Measurements from ENCODE around the gene CDHR2. TPM values are rescaled to one million over a fixed set of nuclear protein-coding genes. Genes with fewer than 3 reads are reported as not detected.

CDHR2 gene
- total and polyA plus RNA-seq, 2 of the 13 experiments (the other 11 are each of a cell fraction or from before 2014, with no cell fraction given): 17.9 to 20.9 TPM

GRCh38 chr5:176500511-176500910 is 48.6 kb upstream of the CDHR2 start:
- H3K27me3 ChIP-seq (ENCODE audit: control insufficient read depth in 1 of 2, insufficient read depth in 2 of 2, low read length in 2 of 2): no peaks in the 10 kb centered on the region
- peaks cover 19 to 76% of the 10 kb centered on the region in 2 experiments for H3K36me3 ChIP-seq (replicated peaks in 1 of 2; ENCODE audit: control insufficient read depth in 1 of 2, insufficient read depth in 2 of 2, low read length in 2 of 2)
- H3K9me3 ChIP-seq (ENCODE audit: low read length): no peaks in the 10 kb centered on the region
- ChIA-PET POLR2A (interaction anchor here (1.0 kb wide), 1 partner anchor 18 kb away, joined by 3 read pairs; no protein-coding TSS in a partner anchor), CTCF (ENCODE audit: low intra/inter-chr PET ratio, low total read pairs) (no interaction called here)
- FAIRE-seq (no peak), DNase-seq (ENCODE audit: low spot score) (no peak), ATAC-seq (no peak)
- no peaks in the 10 kb centered on the region for H3K79me2 ChIP-seq (ENCODE audit: insufficient read depth, low read length)
- 98% methylated on average over 3 of the region's 3 CpGs for WGBS (ENCODE audit: low lambda C conversion rate)
- intact Hi-C loops (cut with micrococcal nuclease; ENCODE audit: unreplicated experiment): no loop called here
- no peaks in the 10 kb centered on the region for H3K4me1 ChIP-seq (ENCODE audit: insufficient read depth, low read length)
- TF ChIP-seq JUN (CRISPR knock-in tag; IDR thresholded peaks at IDR 0.05) (no peak), ZNF629 (CRISPR knock-in tag; conservative IDR thresholded peaks at IDR 0.05) (peak; percentile 66)
- no peaks in the 10 kb centered on the region for H4K20me1 ChIP-seq (ENCODE audit: insufficient read depth, low read length)
- H3K27ac ChIP-seq (ENCODE audit: extremely low read length, insufficient read depth, low read length): no peak overlapping the region
- in situ Hi-C loops (cut with HindIII; ENCODE audit: extremely low pct_ligation_motif_present, low pct_unique_long_range_greater_than_20kb): no loop called here
- no peak overlapping the region for H2AFZ ChIP-seq (ENCODE audit: low read length)
- BruUV-seq (replicated peaks): no TSS peak
- H3K4me3 ChIP-seq (replicated peaks in 1 of 3; ENCODE audit: insufficient read depth in 1 of 3, low read depth in 2 of 3, low read length in 3 of 3): no peak overlapping the region
- H3K9ac ChIP-seq (ENCODE audit: insufficient read depth, low read depth, low read length): no peak overlapping the region
- no peak overlapping the region for H3K4me2 ChIP-seq (ENCODE audit: low read depth, low read length)

DNA sequence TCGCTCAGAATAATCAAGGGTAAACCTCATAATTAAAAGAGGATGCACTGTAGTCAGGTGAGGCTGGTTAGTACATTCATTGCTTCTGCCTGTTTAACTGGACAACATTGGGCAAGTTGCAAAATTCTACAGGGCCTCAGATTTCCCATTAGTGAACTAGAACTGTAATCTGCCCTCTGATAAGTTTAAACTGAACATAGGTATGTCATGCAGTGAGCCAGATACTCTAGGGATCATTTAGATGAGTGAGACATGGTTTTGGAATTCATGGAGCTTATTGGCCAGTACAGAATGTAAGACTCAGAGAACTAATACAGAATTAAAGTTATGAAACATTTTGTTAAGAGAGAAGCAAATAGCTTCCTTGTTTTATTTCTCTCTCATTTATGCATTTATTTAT is 47.8 kb upstream of the CDHR2 start:
- no peak overlapping the region for H3K27ac ChIP-seq (ENCODE audit: extremely low read length, insufficient read depth, low read length)
- ChIA-PET CTCF (ENCODE audit: low intra/inter-chr PET ratio, low total read pairs) (no interaction called here), POLR2A (no interaction called here)
- no peaks in the 10 kb centered on the region for H4K20me1 ChIP-seq (ENCODE audit: insufficient read depth, low read length)
- DNase-seq (ENCODE audit: low spot score) (no peak), FAIRE-seq (no peak), ATAC-seq (no peak)
- H3K4me1 ChIP-seq (ENCODE audit: insufficient read depth, low read length): no peaks in the 10 kb centered on the region
- in situ Hi-C loops (cut with HindIII; ENCODE audit: extremely low pct_ligation_motif_present, low pct_unique_long_range_greater_than_20kb): no loop called here
- no TSS peak for BruUV-seq (replicated peaks)
- H2AFZ ChIP-seq (ENCODE audit: low read length): no peak overlapping the region
- WGBS (ENCODE audit: low lambda C conversion rate): 100% methylated on average over 1 of the region's 1 CpG
- H3K36me3 ChIP-seq (replicated peaks in 1 of 2; ENCODE audit: control insufficient read depth in 1 of 2, insufficient read depth in 2 of 2, low read length in 2 of 2): peaks cover 15 to 71% of the 10 kb centered on the region in 2 experiments
- H3K27me3 ChIP-seq (ENCODE audit: control insufficient read depth in 1 of 2, insufficient read depth in 2 of 2, low read length in 2 of 2): no peaks in the 10 kb centered on the region
- H3K4me3 ChIP-seq (replicated peaks in 1 of 3; ENCODE audit: insufficient read depth in 1 of 3, low read depth in 2 of 3, low read length in 3 of 3): no peak overlapping the region
- H3K9ac ChIP-seq (ENCODE audit: insufficient read depth, low read depth, low read length): no peak overlapping the region
- no peak overlapping the region for H3K4me2 ChIP-seq (ENCODE audit: low read depth, low read length)
- no peaks in the 10 kb centered on the region for H3K79me2 ChIP-seq (ENCODE audit: insufficient read depth, low read length)
- H3K9me3 ChIP-seq (ENCODE audit: low read length): no peaks in the 10 kb centered on the region
- intact Hi-C loops (cut with micrococcal nuclease; ENCODE audit: unreplicated experiment): no loop called here
- no peak for TF ChIP-seq JUN (CRISPR knock-in tag; IDR thresholded peaks at IDR 0.05)
- no peak for TF ChIP-seq ZMYM3 (CRISPR knock-in tag; IDR thresholded peaks at IDR 0.05)
- TF ChIP-seq ZNF713 (CRISPR knock-in tag; IDR thresholded peaks at IDR 0.05): no peak
- no peak for TF ChIP-seq HNRNPUL1 (IDR thresholded peaks at IDR 0.05; ENCODE audit: low read depth, low read length)
- TF ChIP-seq ZNF557 (CRISPR knock-in tag; IDR thresholded peaks at IDR 0.05): no peak
- TF ChIP-seq PHF20 (CRISPR knock-in tag; IDR thresholded peaks at IDR 0.05): no peak
- TF ChIP-seq SOX13 (IDR thresholded peaks at IDR 0.05): no peak
- TF ChIP-seq SOX13 (CRISPR knock-in tag; conservative IDR thresholded peaks at IDR 0.05 in 1 of 2, IDR thresholded peaks at IDR 0.05 in 1 of 2): no peak
- no peak for TF ChIP-seq MXD4 (CRISPR knock-in tag; IDR thresholded peaks at IDR 0.05)
- no peak for TF ChIP-seq ZEB1 (IDR thresholded peaks at IDR 0.05; ENCODE audit: insufficient replicate concordance, low read depth)
- TF ChIP-seq WIZ (CRISPR knock-in tag; IDR thresholded peaks at IDR 0.05): no peak
- TF ChIP-seq ZNF530 (CRISPR knock-in tag; IDR thresholded peaks at IDR 0.05; ENCODE audit: low read depth): no peak
- TF ChIP-seq ZNF782 (CRISPR knock-in tag; IDR thresholded peaks at IDR 0.05; ENCODE audit: borderline replicate concordance): no peak
- no peak for TF ChIP-seq ZHX2 (IDR thresholded peaks at IDR 0.05; ENCODE audit: low read depth)
- TF ChIP-seq ZHX2 (CRISPR knock-in tag; IDR thresholded peaks at IDR 0.05; ENCODE audit: borderline replicate concordance): no peak

Data from HepG2 (cell line).